Measurements from ENCODE around the gene LRBA. TPM values are rescaled to one million over a fixed set of nuclear protein-coding genes. Genes with fewer than 3 reads are reported as not detected.
"Not testable (repeated sequence)": the region's sequence is repeated elsewhere in the genome, so short reads cannot be mapped to it uniquely, and the experiment has no call there.

Gene LRBA
- total and polyA plus RNA-seq, 9 donors: 20.7 to 30.5 (median 27.7) TPM

GRCh38 chr4:150662686-150663085 lies 352.4 kb downstream of the LRBA start:
- Histone ChIP-seq H3K27ac (ENCODE audit: low read length) (no peak overlapping the region), H3K4me1 (ENCODE audit: control insufficient read depth, insufficient read depth, low read length) (no peaks in the 10 kb centered on the region), H3K4me3 (ENCODE audit: low read length) (no peak overlapping the region), H3K9me3 (replicated peaks; ENCODE audit: control insufficient read depth, low read depth, low read length) (no peaks in the 10 kb centered on the region), H3K27me3 (ENCODE audit: control insufficient read depth, insufficient read depth, low read length) (no peaks in the 10 kb centered on the region), H3K36me3 (ENCODE audit: control insufficient read depth, insufficient read depth, low read length) (peaks cover 2% of the 10 kb centered on the region)
- no peak for DNase-seq
- no CpG with 5 or more reads among the region's 1 CpG for WGBS (ENCODE audit: insufficient coverage)

- H3K4me1 ChIP-seq (ENCODE audit: control insufficient read depth, insufficient read depth, low read length); H3K27me3 ChIP-seq (ENCODE audit: control insufficient read depth, insufficient read depth, low read length); H3K27ac ChIP-seq (ENCODE audit: low read length); H3K9me3 ChIP-seq (replicated peaks; ENCODE audit: control insufficient read depth, low read depth, low read length); DNase-seq; H3K4me3 ChIP-seq (ENCODE audit: low read length); H3K36me3 ChIP-seq (ENCODE audit: control insufficient read depth, insufficient read depth, low read length): not testable (repeated sequence)
- WGBS (ENCODE audit: insufficient coverage): no CpG with 5 or more reads among the region's 6 CpGs
Measured at GRCh38 chr4:150661551-150661950, 353.5 kb downstream of the LRBA start.

- not testable (repeated sequence) for H3K4me1 ChIP-seq (ENCODE audit: control insufficient read depth, insufficient read depth, low read length); H3K4me3 ChIP-seq (ENCODE audit: low read length); H3K27me3 ChIP-seq (ENCODE audit: control insufficient read depth, insufficient read depth, low read length); H3K9me3 ChIP-seq (replicated peaks; ENCODE audit: control insufficient read depth, low read depth, low read length); H3K36me3 ChIP-seq (ENCODE audit: control insufficient read depth, insufficient read depth, low read length); DNase-seq; H3K27ac ChIP-seq (ENCODE audit: low read length)
- no CpG with 5 or more reads among the region's 1 CpG for WGBS (ENCODE audit: insufficient coverage)
Measured at GRCh38 chr4:150658258-150658657, 356.8 kb downstream of the LRBA start.

GRCh38 chr4:150656891-150657290 lies 358.2 kb downstream of the LRBA start:
- Histone ChIP-seq H3K4me3 (ENCODE audit: low read length) (no peak overlapping the region), H3K4me1 (ENCODE audit: control insufficient read depth, insufficient read depth, low read length) (no peaks in the 10 kb centered on the region), H3K27ac (ENCODE audit: low read length) (no peak overlapping the region), H3K27me3 (ENCODE audit: control insufficient read depth, insufficient read depth, low read length) (no peaks in the 10 kb centered on the region), H3K36me3 (ENCODE audit: control insufficient read depth, insufficient read depth, low read length) (peaks cover 2% of the 10 kb centered on the region), H3K9me3 (replicated peaks; ENCODE audit: control insufficient read depth, low read depth, low read length) (no peaks in the 10 kb centered on the region)
- peak; percentile 7 for DNase-seq
- WGBS (ENCODE audit: insufficient coverage): no CpG with 5 or more reads among the region's 2 CpGs

- no CpG with 5 or more reads among the region's 1 CpG for WGBS (ENCODE audit: insufficient coverage)
- H3K4me3 ChIP-seq (ENCODE audit: low read length): no peak overlapping the region
- H3K4me1 ChIP-seq (ENCODE audit: control insufficient read depth, insufficient read depth, low read length): no peaks in the 10 kb centered on the region
- H3K9me3 ChIP-seq (replicated peaks; ENCODE audit: control insufficient read depth, low read depth, low read length): no peaks in the 10 kb centered on the region
- H3K36me3 ChIP-seq (ENCODE audit: control insufficient read depth, insufficient read depth, low read length): no peaks in the 10 kb centered on the region
- H3K27me3 ChIP-seq (ENCODE audit: control insufficient read depth, insufficient read depth, low read length): no peaks in the 10 kb centered on the region
- H3K27ac ChIP-seq (ENCODE audit: low read length): no peak overlapping the region
- no peak for DNase-seq
Measured at GRCh38 chr4:150650751-150651150, 364.3 kb downstream of the LRBA start.

GRCh38 chr4:150648123-150648522 lies 367.0 kb downstream of the LRBA start:
- peak; percentile 6 for DNase-seq
- H3K36me3 ChIP-seq (ENCODE audit: control insufficient read depth, insufficient read depth, low read length): no peaks in the 10 kb centered on the region
- H3K4me1 ChIP-seq (ENCODE audit: control insufficient read depth, insufficient read depth, low read length): no peaks in the 10 kb centered on the region
- H3K4me3 ChIP-seq (ENCODE audit: low read length): no peak overlapping the region
- H3K27ac ChIP-seq (ENCODE audit: low read length): no peak overlapping the region
- no CpG with 5 or more reads among the region's 3 CpGs for WGBS (ENCODE audit: insufficient coverage)
- no peaks in the 10 kb centered on the region for H3K27me3 ChIP-seq (ENCODE audit: control insufficient read depth, insufficient read depth, low read length)
- H3K9me3 ChIP-seq (replicated peaks; ENCODE audit: control insufficient read depth, low read depth, low read length): no peaks in the 10 kb centered on the region

GRCh38 chr4:150647008-150647407 lies 368.1 kb downstream of the LRBA start:
- WGBS (ENCODE audit: insufficient coverage): no CpG with 5 or more reads among the region's 1 CpG
- H3K36me3 ChIP-seq (ENCODE audit: control insufficient read depth, insufficient read depth, low read length): no peaks in the 10 kb centered on the region
- no peaks in the 10 kb centered on the region for H3K4me1 ChIP-seq (ENCODE audit: control insufficient read depth, insufficient read depth, low read length)
- DNase-seq: no peak
- H3K9me3 ChIP-seq (replicated peaks; ENCODE audit: control insufficient read depth, low read depth, low read length): no peaks in the 10 kb centered on the region
- H3K27ac ChIP-seq (ENCODE audit: low read length): no peak overlapping the region
- no peaks in the 10 kb centered on the region for H3K27me3 ChIP-seq (ENCODE audit: control insufficient read depth, insufficient read depth, low read length)
- no peak overlapping the region for H3K4me3 ChIP-seq (ENCODE audit: low read length)

- no peak overlapping the region for H3K27ac ChIP-seq (ENCODE audit: low read length)
- no peaks in the 10 kb centered on the region for H3K36me3 ChIP-seq (ENCODE audit: control insufficient read depth, insufficient read depth, low read length)
- H3K4me1 ChIP-seq (ENCODE audit: control insufficient read depth, insufficient read depth, low read length): no peaks in the 10 kb centered on the region
- no peak overlapping the region for H3K4me3 ChIP-seq (ENCODE audit: low read length)
- H3K27me3 ChIP-seq (ENCODE audit: control insufficient read depth, insufficient read depth, low read length): no peaks in the 10 kb centered on the region
- DNase-seq: no peak
- H3K9me3 ChIP-seq (replicated peaks; ENCODE audit: control insufficient read depth, low read depth, low read length): no peaks in the 10 kb centered on the region
Measured at GRCh38 chr4:150641612-150642011, 373.5 kb downstream of the LRBA start.

- H3K4me3 ChIP-seq (ENCODE audit: low read length): no peak overlapping the region
- H3K27me3 ChIP-seq (ENCODE audit: control insufficient read depth, insufficient read depth, low read length): no peaks in the 10 kb centered on the region
- H3K27ac ChIP-seq (ENCODE audit: low read length): no peak overlapping the region
- H3K4me1 ChIP-seq (ENCODE audit: control insufficient read depth, insufficient read depth, low read length): no peaks in the 10 kb centered on the region
- H3K36me3 ChIP-seq (ENCODE audit: control insufficient read depth, insufficient read depth, low read length): no peaks in the 10 kb centered on the region
- DNase-seq: no peak
- H3K9me3 ChIP-seq (replicated peaks; ENCODE audit: control insufficient read depth, low read depth, low read length): peaks cover 2% of the 10 kb centered on the region
Measured at GRCh38 chr4:150632639-150633038, 382.4 kb downstream of the LRBA start.

- no CpG with 5 or more reads among the region's 2 CpGs for WGBS (ENCODE audit: insufficient coverage)
- Histone ChIP-seq H3K9me3 (replicated peaks; ENCODE audit: control insufficient read depth, low read depth, low read length) (no peaks in the 10 kb centered on the region), H3K27me3 (ENCODE audit: control insufficient read depth, insufficient read depth, low read length) (no peaks in the 10 kb centered on the region), H3K4me1 (ENCODE audit: control insufficient read depth, insufficient read depth, low read length) (no peaks in the 10 kb centered on the region), H3K36me3 (ENCODE audit: control insufficient read depth, insufficient read depth, low read length) (no peaks in the 10 kb centered on the region), H3K27ac (ENCODE audit: low read length) (no peak overlapping the region), H3K4me3 (ENCODE audit: low read length) (no peak overlapping the region)
- no peak for DNase-seq
Measured at GRCh38 chr4:150628073-150628472, 387.0 kb downstream of the LRBA start.

GRCh38 chr4:150625033-150625432 lies 390.1 kb downstream of the LRBA start:
- no peaks in the 10 kb centered on the region for H3K36me3 ChIP-seq (ENCODE audit: control insufficient read depth, insufficient read depth, low read length)
- H3K4me1 ChIP-seq (ENCODE audit: control insufficient read depth, insufficient read depth, low read length): no peaks in the 10 kb centered on the region
- no peak overlapping the region for H3K27ac ChIP-seq (ENCODE audit: low read length)
- H3K9me3 ChIP-seq (replicated peaks; ENCODE audit: control insufficient read depth, low read depth, low read length): no peaks in the 10 kb centered on the region
- no CpG with 5 or more reads among the region's 2 CpGs for WGBS (ENCODE audit: insufficient coverage)
- no peak overlapping the region for H3K4me3 ChIP-seq (ENCODE audit: low read length)
- no peaks in the 10 kb centered on the region for H3K27me3 ChIP-seq (ENCODE audit: control insufficient read depth, insufficient read depth, low read length)
- no peak for DNase-seq

All from muscle of leg (tissue), 11 donors.